ENCODE results near the gene DOCK9.

The DOCK9 gene, protein sequence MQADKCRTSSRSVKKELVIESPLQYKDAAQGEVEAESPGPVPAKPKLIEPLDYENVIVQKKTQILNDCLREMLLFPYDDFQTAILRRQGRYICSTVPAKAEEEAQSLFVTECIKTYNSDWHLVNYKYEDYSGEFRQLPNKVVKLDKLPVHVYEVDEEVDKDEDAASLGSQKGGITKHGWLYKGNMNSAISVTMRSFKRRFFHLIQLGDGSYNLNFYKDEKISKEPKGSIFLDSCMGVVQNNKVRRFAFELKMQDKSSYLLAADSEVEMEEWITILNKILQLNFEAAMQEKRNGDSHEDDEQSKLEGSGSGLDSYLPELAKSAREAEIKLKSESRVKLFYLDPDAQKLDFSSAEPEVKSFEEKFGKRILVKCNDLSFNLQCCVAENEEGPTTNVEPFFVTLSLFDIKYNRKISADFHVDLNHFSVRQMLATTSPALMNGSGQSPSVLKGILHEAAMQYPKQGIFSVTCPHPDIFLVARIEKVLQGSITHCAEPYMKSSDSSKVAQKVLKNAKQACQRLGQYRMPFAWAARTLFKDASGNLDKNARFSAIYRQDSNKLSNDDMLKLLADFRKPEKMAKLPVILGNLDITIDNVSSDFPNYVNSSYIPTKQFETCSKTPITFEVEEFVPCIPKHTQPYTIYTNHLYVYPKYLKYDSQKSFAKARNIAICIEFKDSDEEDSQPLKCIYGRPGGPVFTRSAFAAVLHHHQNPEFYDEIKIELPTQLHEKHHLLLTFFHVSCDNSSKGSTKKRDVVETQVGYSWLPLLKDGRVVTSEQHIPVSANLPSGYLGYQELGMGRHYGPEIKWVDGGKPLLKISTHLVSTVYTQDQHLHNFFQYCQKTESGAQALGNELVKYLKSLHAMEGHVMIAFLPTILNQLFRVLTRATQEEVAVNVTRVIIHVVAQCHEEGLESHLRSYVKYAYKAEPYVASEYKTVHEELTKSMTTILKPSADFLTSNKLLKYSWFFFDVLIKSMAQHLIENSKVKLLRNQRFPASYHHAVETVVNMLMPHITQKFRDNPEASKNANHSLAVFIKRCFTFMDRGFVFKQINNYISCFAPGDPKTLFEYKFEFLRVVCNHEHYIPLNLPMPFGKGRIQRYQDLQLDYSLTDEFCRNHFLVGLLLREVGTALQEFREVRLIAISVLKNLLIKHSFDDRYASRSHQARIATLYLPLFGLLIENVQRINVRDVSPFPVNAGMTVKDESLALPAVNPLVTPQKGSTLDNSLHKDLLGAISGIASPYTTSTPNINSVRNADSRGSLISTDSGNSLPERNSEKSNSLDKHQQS (N-terminal part only)

GRCh38 chr13:98977568-98978265 lies at the start of gene DOCK9:
TSS of gene DOCK9 (minus strand) at chr13:98978064. CDS start at chr13:98977909, 155 bp downstream.
- DNase-seq (ENCODE audit: low spot score): peak; percentile 96

DNA sequence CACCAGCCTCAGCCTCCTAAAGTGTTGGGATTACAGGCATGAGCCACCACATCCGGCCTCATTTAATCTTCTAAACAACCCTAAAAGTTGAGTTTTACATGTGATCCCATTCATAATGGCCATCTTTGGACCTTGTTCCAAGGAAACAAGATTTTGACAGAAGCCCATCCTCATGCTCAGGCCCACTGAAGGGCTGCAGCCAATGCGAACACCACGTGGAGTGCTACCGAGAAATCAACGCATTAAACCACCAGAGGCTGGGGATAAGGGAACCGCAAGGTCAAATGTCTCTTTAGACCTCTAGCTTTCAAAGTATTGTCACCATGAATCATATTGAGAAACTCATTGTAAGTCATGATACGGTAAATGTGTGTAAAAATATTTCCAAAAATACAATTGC lies 49.4 kb upstream of the DOCK9 start:
- no peak for DNase-seq (ENCODE audit: low spot score)

DNA sequence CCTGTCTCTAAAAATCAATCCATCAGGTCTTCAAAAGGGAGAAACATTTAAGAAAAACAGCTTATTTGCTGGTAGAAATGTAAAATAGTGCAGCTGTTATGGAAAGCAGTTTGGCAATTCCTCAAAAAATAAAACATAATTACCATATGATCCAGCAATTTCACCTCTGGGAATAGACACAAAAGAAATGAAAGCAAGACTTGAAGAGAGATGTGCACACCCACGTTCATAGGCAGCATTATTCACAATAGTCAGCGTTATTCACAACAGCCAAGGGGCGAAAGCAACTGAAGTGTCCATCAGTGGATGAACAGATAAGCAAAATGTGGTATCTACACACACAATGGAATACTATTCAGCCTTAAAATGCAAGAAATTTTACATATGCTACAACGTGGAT lies 45.1 kb upstream of the DOCK9 start:
- DNase-seq (ENCODE audit: low spot score): no peak

DNA sequence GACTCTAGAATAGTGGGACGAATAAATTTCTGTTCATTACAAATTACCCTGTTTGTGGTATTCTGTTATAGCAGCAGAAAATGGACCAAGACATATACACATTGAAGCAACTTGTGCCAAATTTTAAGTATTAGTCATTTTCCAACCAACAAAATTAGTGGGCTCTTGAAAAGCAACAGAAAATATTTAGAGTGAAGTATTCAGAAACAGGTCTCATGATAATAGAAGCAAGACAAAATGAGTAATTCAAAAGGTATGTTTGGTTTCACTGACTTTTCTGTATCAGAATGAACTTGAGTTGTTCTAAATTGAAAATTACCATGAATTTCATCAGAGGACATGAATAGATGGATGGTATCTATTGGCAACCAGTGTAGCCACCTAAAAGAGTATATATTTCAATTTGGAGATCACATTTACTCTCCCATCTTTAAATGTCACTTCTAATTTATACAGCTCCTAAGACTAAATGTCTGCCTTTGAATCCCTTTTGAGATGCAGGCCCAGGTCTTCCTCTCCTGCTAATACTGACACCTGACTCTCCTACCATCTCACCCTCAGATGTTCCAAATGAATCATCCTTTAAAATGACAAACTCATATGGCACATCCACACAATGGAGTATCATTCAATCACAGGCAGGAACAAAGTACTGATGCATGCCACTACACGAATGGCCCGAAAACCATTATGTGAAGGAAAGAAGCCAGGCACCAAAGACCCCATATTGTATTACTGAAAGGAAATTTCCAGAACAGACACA lies 40.7 kb upstream of the DOCK9 start:
- no peak for DNase-seq (ENCODE audit: low spot score)

DNA sequence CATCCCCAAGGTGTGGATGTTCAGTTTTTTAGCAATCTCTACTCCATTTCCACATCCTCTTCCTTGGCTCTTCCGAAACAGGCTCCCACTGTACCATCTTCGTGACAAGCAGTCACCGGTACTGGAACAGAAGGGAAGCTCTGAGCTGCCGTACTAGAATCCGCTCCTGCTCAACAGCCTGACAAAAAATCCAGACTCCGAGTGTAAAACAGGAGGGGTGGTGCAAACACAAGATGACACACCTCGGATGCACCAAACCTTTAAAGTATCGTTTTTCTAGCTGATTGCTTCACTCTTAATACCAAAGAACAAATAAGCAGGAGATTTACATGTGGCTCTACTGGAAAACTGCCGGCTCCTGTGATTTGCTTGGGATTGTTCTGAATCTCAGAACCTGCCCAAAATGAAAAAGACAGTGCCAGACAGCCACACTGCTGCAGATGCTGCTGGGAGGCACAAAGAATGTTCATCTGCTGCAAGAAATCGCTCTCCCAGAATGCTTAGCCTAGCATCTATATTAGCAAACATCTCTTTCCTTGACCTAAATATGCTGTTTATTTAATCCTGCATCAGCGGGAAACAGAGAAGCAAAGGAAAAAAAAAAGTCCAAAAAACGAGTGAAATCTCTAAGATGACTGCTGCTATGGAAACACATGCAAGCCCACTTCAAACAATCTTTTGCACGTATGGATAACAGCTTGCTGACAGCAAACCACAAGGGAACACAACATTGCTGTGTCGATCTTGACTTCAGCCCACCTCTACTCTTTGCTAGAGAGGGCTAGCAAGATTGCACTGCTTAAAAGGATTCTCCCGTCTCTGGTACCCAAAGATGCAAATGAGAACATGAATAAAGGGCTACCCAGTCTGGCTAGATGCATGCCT lies 38.0 kb upstream of the DOCK9 start:
- DNase-seq (ENCODE audit: low spot score): peak; percentile 15

DNA sequence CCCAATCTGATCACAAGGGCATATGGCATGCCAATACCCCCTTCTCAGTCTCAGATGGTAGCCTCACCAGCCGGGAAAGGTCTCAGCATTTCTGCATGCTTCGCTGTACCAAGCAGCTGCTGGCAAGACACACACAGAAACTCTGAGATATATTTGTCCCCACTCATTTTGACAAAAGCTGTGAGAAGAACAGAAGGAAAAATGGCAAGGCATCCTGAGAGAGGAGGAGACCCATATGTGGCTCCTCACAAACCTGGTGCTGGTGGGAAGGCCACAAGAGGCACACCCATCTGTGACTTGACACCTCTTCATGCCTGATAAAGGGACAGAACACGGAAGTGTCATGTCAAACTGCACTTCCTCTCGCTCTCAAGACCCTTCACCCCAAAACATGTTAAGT lies 36.7 kb upstream of the DOCK9 start:
- no peak for DNase-seq (ENCODE audit: low spot score)

DNA sequence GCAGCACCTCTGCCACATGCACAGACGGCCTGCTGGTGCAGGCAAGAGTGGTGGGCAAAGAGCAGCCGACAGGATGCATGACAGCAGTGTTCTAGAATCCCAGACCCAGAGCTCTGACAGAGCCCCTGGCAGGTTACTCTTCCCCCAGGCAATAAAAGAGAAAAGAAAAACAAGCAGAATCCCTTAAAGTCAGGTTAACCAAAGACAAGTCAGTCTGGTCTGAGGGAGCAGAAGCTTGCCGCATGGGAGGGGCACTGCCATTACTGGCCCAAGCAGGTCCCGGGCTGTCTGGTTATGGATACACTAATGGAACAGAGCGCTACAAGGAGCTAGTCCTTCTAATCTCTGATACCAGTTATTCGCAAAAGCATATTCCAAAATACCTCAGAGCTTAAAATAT lies 36.1 kb upstream of the DOCK9 start:
- no peak for DNase-seq (ENCODE audit: low spot score)

GRCh38 chr13:99012539-99012938 lies 34.7 kb upstream of the DOCK9 start:
- DNase-seq (ENCODE audit: low spot score): no peak

GRCh38 chr13:99009987-99010551 lies 32.2 kb upstream of the DOCK9 start:
- no peak for DNase-seq (ENCODE audit: low spot score)

GRCh38 chr13:99008577-99008976 lies 30.7 kb upstream of the DOCK9 start:
- DNase-seq (ENCODE audit: low spot score): no peak

DNA sequence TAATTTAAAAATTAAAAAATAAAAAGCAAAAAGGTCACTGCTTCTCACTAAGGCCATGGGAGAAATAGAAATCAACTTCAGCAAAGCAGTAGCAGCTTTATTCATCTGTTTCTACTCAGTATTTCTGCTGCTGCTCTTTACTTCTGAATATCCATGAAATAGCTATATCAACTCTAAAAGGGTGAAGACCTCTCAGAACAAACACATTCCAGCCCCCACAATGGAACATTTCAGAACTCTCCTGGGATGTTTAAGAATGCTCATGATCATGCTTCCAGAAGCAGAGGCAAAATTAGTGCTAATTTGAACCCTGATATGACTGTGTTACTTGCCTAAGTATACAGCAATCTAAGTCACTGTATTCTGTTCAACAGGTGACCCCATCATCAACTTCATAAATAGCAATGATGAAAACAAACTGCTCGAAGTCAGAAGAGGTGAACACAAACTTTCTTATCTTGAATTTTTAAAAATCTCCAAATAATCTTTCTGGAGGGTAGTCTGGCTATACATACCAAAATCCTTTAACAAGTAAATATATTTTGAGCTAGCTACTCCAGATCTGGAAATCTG lies 29.6 kb upstream of the DOCK9 start:
- DNase-seq (ENCODE audit: low spot score): no peak

DNA sequence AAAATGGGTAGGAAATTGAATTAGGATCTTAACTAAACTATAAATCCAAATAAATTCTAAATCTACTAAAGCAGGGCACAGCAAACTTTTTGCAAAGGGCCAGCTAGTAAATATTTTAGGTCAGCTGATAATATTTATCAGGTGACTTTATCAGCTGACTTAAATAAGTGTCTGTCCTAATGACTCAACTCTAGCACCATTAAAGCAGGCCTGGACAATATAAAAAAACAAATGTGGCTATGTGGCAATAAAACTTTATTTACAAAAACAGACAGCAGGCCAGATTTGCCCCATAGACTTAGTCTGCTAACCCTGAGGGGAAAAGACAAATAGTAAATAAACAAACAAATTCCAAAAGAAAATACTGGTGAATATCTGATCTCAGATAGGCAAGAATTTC lies 27.7 kb upstream of the DOCK9 start:
- no peak for DNase-seq (ENCODE audit: low spot score)

DNA sequence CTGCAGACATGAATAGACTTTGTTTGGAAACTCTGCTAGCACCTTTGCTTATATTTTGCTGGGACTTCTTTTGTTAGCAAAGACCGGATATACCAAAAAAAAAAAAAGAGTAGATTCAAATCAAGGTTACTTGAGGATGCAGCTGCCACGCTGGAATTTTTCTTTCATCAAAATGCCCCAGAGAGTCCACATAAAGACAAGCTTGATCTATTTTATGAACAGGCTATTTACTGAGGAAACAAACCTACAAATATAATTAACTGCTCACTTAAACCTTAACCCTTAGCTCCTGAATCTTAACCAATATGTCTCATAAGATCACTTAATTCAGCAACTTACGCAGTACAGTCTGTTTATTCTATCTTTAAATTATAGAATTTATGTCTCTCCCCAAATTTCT lies 27.1 kb upstream of the DOCK9 start:
- DNase-seq (ENCODE audit: low spot score): no peak

GRCh38 chr13:99003851-99004471 lies 26.1 kb upstream of the DOCK9 start:
- no peak for DNase-seq (ENCODE audit: low spot score)

DNA sequence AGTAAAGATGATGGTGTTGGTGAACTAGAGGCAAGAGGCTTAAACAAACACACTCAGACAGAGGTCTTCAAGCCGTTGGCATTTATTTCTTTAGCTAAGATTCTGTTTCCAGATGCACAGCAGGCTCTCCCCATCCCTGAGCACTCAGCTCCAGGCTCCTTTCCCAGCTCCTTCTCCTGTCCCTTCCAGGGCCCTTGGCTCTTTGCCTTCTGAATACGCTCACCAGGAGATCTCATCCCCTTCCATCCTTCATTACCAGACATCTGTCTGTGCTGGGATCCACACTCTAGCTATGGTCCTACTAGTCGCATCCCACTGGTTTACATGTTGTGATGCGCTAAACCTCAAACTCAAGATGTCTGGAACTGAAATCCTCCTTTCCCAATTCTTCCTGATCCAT lies 25.3 kb upstream of the DOCK9 start:
- DNase-seq (ENCODE audit: low spot score): no peak

DNA sequence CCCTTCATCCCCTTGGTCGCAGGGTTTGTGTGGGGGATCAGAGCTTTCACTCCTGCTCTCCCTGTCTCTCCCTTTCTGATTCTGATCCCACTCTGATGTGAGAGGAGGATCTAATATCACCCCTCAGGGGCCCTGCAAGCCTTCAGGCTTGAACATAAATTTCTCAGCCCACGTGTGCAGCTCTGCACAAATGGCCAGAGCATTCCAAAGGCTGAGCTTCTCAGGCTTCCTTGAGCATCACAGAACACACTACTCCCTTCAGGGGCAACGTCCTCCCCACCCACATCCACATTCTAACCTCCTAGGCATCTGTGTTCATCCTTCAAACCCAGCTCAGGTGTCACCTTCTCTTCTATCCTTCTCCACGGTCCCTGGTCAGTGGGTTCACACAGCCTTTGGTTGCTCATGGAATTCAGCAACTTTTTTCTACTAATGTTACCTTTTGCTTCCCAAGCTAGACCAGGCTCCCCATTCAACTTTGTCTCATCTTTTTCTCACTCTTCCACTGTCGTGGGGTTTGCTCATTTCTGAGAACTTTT lies 24.4 kb upstream of the DOCK9 start:
- DNase-seq (ENCODE audit: low spot score): no peak

GRCh38 chr13:99000137-99000536 lies 22.3 kb upstream of the DOCK9 start:
- DNase-seq (ENCODE audit: low spot score): no peak

GRCh38 chr13:98999639-98999952 lies 21.7 kb upstream of the DOCK9 start:
- DNase-seq (ENCODE audit: low spot score): no peak

Data from globus pallidus (tissue), 1 donor.